Stimulated activated CD4-positive, alpha-beta T cell treated with anti-CD3 and anti-CD28 coated beads, Interleukin-2, amount 100 ng/mL, for 48 hours (primary cell): Measurements from ENCODE around the gene GALNT15.

Experiments used
- DNase-seq, 2 donors: peaks; one replicate each; pipeline ENCODE4 v3.0.0-alpha.2; 2020

Gene GALNT15

DNA sequence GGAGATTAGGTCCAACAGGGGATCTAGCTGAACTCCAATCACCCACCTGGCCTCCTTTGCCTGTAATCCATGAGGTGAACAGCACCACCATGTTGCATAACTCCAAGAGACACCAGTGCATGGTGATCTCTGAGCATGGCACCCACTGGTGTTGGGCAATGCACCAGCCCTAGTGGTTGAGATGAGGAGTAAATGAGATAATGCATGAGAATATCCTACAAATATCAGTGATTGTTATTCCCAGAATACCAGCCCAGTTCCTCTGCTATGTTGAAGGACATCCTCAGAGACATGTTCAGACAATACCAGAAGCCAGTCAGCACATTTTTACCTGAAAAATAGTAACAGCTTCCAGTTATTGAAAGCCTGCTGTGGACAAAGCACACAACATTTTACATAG lies 14.7 kb downstream of the GALNT15 start:
- DNase-seq, result no peak

DNA sequence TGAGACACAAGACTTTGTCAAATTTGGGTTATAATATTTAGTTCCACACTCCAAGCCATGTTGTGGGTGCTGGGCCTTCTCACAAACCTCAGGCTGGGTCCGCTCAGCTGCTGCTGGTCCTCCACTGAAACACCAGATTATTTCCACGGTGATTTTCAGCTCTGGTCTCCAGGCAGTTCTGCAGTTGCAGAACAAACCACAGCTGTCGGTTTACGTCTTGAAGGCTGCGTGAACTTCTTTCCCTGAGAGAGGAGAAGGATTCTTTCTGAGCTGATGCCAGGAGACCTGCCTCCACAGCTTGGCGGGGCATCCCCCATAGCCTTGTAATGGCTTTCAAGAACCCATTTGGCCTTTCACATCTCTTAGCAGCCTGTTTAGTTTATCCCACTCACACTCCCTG lies 16.2 kb downstream of the GALNT15 start:
- no peak for DNase-seq

DNA sequence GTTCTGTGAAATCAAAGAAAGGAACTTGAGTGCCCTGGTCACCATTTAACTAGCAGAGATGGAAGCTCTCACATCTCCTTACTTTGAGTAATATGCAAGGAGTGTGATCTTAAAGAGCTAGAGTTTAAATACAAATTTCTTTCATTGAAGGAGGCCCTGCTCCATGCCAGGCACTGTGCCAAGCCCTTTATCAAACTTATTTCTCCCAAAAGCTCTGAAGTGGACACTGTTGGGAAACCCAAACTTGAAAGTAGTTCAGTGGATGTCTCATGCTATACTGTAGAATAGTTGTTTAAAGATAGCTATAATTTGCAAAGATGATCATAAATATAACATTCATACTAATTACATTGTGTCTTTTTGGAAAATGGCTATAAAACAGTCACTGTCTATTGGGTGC lies 17.1 kb downstream of the GALNT15 start:
- no peak for DNase-seq

DNA sequence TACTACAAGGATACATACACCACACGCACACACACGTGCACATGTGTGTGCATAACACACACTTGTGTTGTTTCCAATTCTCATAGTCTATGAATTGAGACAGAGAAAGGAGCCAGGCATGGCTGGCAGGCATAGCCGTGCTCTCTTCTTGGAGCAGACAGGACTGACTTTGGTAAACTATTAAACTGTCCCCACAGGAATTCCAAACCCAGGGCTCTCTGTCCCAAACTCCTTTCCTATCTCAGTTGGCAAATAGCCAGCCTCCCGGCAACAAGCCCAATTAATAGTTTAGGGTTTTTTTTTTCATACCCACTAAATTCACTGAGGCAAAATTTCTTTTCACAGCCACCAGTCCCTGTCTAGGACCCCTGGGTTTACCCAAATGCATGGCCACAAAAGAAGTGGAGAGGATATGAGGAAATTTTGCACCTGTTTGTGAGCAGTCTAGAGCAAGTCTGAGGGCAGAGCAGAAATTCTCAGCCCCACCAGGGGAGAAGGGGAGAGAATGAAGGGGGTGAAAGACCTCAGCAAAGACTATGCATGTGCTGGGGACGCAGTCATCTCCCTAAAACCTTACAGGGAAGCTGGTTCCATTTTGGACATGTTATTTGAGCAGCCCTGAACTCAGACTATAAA lies 17.8 kb downstream of the GALNT15 start:
- DNase-seq, result no peak

DNA sequence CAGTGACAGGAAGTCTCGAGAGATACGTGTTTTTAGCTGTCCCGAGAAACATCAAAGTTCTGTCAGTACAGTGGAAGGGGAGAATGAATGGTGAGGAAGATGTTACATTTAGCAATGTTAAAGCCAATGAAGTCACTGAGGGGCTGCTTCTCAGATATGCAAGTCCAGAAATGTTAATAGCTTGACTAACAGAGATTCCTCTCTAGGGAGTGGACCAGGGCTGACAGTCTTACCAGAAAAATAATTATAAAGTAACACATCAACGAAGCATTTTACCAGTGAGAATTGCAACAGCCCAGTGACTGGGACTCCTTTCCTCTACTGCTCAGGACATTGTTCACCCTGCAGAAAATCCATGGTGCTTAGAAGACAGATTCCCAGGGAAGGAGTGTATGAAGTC lies 23.9 kb downstream of the GALNT15 start:
- no peak for DNase-seq

DNA sequence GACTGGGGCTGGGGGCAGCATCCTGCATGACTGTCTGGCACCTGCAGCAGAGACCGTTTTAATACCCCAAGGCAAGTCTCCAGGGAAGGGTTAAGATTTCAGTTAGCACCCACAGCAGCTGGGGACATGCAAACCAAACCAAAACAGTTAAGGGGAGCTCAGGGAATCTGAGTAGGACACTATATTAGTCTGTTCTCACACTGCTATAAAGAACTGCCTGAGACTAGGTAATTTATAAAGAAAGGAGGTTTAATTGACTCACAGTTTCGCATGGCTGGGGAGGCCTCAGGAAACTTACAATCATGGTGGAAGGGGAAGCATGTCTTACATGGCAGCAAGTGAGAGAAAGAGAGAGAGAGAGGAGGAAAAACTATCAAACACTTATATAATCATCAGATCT lies 25.3 kb downstream of the GALNT15 start:
- no peak for DNase-seq

DNA sequence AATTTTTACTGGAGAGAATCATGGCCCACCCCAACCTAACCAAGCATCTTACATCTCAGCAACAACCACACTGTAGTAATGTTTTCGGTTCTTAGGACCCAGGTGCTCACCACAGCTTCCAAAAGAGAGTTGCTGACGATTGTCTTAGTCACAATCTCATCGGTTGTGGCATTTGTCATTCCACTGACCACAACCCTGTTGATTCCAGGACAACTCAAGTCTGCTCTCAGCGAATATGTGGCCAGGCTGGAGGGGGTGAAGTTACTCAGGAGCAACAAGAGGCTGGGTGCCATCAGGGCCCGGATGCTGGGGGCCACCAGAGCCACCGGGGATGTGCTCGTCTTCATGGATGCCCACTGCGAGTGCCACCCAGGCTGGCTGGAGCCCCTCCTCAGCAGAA lies 25.9 kb downstream of the GALNT15 start:
- no peak for DNase-seq

DNA sequence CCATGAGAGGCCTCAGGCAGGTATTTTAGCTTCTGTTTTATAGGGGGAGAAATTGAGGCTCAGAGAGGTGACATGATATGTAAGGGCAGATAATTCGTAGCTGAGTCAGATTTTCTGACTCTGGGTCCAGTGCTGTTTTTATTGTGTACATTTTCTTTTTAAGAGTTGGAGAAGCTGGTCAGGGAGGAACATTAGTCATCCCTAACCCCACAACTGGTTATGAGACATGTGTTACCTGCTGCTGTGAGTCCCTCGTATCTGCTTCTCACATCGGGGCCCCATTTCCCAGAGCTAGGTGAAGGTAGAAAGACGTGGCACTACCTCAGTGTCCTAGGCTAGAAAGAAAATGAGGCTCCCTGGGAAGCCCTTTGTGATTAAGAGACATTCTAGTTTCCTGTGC lies 28.6 kb downstream of the GALNT15 start:
- no peak for DNase-seq

DNA sequence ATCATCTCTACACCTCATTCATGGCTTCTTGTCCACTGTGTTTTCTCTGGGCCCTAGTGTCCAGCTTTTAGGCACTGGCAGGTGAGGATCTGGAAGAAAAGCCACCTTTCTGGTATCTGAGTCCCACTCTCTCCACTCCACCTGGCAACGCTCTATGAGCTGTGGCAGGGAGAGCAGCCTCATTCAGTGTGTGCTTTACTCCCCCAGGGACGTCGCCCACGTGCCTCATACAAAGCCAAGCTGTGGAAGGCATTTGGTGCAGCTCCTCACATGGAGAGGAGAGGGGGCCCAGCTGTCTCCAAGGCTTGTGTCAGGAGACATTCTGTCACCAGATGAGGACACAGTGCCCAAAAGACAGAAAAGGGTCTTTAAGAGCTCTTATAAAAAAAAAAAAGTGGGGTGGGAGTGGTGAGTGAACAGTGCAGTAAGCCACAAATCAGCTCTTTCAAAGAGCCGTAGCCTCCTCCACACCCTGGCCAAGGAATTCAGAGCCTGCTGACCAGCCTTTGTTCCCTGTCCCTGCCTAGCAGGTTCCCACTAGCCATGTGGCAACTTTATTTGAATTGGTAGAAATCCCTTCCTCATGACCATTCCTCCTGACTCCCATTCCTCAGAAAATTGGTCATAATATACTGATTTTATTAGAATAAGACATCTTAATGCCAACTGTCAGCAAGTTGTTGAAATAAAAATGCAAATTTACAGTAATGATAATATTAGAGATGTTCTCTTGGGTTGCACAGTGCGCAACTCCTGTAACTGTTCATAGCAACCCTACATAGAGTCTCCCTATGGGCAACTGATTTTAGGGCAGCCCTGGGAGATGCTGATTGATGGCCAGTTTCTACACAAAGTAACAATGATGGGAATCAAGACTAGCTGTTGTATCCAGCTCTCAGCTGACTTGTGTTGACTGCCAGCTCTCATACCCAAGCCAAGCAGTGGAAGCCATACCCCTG lies 29.5 kb downstream of the GALNT15 start:
- DNase-seq, result no peak

DNA sequence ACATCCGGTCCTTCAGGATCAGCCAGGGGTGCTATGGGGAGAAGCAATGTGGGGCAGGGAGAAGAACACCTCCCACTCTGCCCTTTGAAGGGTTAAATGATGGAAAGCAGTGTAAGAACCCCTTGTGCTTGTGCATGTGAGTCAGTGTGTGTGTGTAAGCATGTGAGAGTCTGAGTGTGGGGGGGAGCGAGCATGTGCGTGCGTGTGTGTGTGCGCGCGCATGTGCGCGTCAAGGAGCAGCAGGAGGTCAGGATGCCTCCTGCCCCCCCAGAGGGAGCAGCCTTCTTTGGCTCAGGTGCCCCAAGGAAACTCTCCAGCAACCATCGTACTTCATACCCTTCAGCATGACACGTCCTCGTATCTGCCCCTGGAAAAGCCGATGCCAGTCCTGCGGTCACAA lies 30.3 kb downstream of the GALNT15 start:
- no peak for DNase-seq

DNA sequence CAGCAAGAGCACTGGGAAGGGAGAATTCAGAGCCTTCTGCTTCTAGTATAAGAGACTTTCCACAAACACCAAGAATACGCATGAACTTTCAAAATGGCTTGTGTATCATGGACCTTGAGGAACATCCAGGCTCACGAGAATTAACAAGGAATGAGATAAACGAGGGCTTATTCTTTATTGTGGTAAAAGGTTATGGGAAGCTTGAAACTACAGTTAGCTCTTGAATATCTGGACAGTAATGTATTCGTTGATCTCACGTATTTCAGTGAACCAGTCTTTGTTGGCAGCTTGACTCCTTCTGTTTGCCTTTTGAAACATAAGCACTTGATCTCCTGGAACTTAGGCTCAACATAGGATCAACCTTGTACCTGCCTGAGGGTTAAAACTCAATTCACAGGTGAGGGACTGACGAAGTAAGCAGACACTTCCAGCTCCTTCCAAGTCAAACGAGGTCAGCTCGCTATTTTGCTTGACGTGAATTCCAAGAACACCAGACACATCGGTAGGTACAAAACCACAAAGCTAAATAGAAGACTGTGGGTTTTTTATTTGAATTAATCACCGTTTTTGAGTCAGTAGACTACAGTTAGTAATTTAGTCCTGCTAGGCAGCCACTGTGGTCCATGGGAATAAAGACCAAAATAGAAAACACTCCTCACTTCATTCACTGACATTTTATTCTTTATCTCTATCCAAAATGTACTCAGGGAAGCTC lies 30.8 kb downstream of the GALNT15 start:
- DNase-seq, result no peak

DNA sequence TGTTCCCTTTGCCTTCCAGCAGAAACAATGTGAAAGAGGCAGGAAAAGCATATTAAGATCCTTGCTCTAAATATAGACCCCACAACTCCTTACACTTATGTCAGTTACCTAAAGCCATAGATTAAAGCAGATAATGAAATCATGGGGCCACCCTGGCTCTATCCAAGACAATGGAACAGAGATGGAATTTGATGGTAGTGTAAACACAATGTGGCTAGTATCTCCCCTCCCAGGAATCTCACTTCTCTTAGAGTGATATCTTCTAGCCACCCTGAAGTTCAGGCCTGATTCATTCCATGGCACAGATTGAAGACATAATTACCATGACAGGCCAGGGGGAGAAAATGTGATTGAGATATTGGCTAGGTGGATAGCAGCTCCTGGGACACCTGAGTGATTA lies 32.6 kb downstream of the GALNT15 start:
- no peak for DNase-seq

DNA sequence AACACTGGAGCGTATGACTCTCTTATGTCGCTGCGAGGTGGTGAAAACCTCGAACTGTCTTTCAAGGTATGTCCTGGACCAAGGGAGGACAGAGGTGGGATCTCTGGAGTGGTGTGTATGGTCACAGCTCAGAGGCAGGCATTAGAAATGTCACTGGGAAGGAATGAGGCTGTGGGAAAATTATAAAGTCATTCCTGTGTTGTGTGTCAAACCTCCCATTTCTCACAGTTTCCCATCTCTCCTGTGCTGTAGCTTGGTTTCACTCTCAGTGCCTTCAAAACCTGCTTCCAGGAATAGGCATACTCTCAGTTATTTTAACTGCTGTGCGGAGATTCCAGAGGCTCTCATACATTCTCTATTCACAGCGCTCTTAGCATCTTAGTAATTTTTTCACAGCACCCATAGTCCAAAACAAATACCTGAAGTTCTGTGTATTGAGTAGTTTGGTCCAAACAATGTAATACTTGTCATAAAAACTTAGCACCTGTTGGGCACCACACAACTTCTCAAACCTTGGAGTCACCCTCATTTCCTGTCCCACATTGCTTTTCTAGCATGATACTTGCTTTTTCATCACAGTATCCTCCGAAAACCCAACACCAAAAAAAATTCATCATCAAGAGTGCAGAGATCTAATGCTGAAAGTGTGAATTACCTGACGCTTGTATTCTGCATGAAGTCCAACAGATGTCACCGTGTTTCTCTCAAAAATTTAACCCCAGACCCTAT lies 36.9 kb downstream of the GALNT15 start:
- DNase-seq, result no peak

DNA sequence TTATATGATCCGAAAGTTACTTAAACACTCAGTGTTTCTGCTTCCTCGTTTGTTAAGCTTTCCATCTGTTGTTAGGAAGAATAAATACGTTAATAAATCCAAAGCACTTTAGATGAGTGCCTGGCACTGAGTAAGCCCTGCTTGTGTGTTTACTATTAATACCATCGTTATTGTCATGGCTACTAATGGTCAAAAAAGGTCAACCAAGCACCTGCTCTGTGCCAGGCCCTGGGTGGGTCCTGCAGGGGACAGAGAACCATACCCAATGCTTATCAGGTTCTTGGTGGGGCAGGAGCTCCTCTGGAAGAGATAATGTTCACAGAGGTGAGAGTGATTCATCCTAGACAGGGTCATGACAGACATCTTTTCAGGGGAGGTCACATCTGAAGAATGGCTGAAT lies 39.9 kb downstream of the GALNT15 start:
- no peak for DNase-seq

DNA sequence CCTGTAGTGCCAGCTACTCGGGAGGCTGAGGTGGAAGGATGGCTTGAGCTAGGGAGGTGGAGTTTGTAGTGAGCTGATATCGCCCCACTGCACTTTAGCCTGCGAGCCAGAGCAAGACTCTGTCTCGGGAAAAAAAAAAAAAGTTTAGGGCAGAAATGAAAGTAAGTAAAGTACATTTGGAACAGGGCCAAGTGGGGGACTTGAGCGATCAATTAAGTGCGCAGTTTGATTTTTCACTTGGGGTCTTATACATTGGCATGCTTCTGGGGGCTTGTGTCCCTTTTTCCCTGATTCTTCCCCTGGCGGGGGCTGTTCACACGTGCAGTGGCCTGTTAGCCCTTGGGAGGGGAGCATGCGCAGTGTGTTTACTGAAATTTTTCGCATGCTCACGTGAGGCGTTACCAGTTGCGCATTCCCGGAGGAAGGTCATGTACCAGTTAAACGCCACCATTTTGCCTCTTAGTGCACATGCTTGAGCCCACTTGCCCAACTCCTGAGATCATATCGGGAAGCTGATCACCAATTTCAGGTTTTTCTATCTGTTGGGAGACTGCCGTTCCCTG lies 42.0 kb downstream of the GALNT15 start:
- DNase-seq, result no peak

DNA sequence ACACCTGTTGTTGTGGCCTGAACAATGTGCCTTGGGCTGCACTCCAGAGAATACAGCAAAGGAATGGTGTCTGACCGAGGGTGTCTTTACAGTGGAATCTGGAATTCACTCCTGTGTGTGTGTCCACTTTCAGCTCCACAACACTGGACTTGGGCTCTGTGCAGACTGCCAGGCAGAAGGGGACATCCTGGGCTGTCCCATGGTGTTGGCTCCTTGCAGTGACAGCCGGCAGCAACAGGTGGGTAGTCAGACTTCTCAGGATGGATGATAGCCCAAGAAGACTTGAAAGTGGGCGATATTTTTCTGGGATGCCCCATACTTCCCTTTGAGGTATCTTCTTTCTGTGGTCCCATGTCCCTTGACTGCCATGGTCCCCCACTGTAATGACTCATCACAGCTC lies 45.3 kb downstream of the GALNT15 start:
- no peak for DNase-seq

DNA sequence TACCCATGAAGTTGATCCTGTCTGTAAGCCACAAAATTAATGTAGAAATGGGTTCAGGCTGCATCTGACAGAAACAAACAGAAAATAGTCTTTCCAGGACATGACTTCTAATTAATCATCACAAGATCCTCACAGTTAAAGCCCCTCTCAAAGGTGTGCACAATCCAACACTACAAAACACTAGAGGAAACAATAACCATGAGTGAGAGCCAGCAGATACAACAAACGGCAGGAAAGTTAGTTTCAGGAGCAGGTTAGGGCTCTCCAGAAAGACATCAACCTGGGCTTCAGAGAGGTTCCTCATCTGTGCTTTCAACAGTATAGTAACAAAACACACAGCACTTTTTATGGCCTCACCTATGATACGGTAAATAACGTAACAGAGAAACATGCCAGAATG lies 47.5 kb downstream of the GALNT15 start:
- DNase-seq, result no peak

DNA sequence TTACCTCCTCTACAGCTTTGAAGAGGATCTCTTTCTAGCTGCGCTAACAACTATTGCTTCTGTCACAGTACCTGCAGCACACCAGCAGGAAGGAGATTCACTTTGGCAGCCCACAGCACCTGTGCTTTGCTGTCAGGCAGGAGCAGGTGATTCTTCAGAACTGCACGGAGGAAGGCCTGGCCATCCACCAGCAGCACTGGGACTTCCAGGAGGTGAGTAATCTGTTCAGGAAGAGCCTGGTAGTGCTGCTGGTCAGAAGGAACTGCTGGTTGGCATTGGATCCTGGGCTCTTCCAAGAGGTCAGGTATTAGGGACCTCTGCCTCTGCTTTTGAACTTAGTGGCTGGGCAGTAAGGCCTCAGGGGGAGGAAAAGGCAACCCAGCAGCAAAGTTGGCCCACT lies 48.1 kb downstream of the GALNT15 start:
- DNase-seq, result no peak

DNA sequence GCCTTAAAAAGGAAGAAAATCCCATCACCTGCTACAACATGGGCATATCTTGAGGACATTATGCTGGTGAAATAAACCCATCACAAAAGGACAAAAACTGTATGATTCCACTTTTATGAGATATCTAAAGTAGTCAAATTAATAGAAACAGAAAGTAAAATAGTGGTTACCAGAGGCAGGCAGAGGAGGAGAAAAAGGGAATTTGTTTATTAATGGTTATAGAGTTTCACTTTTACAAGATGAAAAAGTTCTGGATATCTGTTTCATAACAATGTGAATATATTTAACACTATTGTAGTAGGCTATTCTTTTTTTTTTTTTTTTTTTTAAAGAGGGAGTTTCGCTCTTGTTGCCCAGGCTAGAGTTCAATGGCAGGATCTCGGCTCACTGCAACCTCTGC lies 49.8 kb downstream of the GALNT15 start:
- no peak for DNase-seq

DNA sequence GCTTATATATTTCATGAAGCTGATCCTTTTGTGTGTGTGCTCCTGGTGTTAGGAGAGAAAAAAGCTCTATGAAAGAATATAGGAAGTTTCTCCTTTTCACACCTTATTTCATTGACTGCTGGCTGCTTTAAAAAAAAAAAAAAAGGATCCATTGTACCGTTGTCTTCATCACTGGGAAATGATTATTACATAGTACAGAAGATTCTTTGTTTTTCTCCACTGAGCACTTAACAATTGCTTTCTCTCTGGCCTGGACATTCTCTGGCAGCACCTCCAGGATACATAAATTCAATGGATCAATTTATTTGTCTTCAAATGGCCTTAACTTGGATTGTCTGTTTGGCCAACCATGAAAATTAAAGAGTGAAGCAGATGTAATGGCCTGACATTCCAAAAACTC lies 53.1 kb downstream of the GALNT15 start:
- DNase-seq, result no peak

DNA sequence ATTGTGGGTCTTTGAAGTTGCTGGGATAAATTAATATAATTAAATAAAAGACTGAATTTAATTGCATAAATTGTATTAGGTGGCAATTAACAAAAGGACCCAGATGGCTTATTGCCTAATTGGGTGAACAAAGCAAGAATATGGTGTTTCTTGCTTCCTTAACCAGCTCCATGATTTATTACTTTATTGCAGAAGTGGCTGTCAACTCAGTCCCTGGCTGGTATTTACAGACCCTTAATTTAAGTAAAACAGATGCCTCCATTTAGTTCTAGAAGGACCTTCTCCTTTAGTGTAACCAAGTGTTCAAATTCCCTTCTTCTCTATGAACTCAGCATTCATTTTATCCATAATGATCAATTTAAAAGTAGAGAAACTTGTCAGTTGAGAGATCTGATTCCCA lies 55.2 kb downstream of the GALNT15 start:
- DNase-seq, result no peak

DNA sequence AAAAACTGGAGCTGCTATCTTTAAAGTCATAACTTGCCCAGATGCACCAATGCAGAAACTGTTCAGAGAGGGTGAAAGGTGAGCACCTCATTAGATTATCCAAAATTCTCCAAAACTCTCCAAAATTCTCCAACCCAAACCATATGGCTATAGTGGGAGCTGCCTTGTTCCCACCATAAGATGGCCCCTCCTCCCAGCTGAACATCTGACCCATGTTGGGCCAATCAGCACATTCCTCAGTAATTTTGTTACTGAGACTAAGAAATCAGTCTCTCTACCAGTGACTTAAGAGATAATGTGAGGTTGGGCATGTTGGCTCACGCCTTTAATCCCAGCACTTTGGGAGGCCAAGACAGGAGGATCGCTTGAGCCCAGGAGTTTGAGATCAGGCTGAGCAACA lies 57.5 kb downstream of the GALNT15 start:
- DNase-seq, result no peak

DNA sequence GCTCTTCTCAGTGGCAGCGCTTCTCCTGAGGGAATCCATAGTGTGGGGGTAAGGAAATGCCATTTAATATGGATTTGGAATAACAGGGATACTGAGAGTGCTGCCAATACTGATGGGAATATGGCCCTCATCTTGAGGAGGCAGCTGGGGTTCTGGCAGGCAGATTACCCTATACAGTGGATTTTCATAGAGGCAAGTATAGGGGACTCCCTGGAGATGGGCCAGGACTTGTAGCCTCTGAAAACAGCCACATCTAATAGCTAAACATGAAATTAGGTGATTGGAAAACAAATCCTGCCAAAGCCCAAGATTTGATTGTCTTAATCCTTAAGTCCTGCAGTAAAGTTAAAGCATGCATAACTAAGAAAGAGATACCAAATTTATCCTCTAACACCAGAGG lies 59.3 kb downstream of the GALNT15 start:
- DNase-seq, result no peak
